ENCODE results near the gene LARGE2. TPM values are rescaled to one million over a fixed set of nuclear protein-coding genes. Genes with fewer than 3 reads are reported as not detected.

Gene LARGE2
- polyA plus RNA-seq, 1 donor (not counting 4 experiments of a cell fraction or from before 2014, with no cell fraction given), result 7.1 TPM

DNA sequence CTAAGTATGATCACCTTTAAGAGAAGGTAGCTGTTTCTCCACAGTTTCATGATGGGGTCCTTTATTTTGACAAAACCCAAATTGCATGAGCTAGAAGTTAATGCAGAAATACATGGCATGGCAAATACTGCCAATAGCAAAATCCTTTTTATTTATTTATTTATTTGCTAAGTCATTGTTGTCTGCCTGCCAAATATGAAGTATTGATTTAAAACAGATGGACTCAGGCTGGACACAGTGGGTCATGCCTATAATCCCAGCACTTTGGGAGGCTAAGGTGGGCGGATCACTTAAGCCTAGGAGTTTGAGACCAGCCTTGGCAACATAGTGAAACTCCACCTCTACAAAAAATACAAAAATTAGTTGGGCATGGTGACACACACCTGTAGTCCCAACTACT lies 52.4 kb downstream of the LARGE2 start:
- Histone ChIP-seq H3K9ac (ENCODE audit: control insufficient read depth, extremely low read depth, insufficient read depth, low read length) (no peak overlapping the region), H3K36me3 (ENCODE audit: control insufficient read depth in 2 of 2, extremely low read depth in 1 of 2, insufficient read depth in 2 of 2, low read length in 2 of 2) (peaks cover 5 to 8% of the 10 kb centered on the region in 2 experiments), H3K27me3 (ENCODE audit: control insufficient read depth, extremely low read depth, insufficient read depth, low read length) (no peaks in the 10 kb centered on the region), H3K4me1 (ENCODE audit: control insufficient read depth, extremely low read depth, insufficient read depth, low read length) (no peaks in the 10 kb centered on the region), H3K4me3 (ENCODE audit: control insufficient read depth in 2 of 3, extremely low read depth in 1 of 3, insufficient read depth in 2 of 3, low read depth in 1 of 3, low read length in 3 of 3) (no peak overlapping the region), H3K4me2 (ENCODE audit: control insufficient read depth, extremely low read depth, insufficient read depth, low read depth, low read length) (no peak overlapping the region), H2AFZ (ENCODE audit: control insufficient read depth, low read length) (no peak overlapping the region), H3K9me1 (ENCODE audit: control insufficient read depth, extremely low read depth, insufficient read depth, low read length) (no peaks in the 10 kb centered on the region), H3K27ac (ENCODE audit: control insufficient read depth, insufficient read depth, low read length) (no peak overlapping the region), H3K9me3 (ENCODE audit: control insufficient read depth, low read depth, low read length) (no peaks in the 10 kb centered on the region), H3K79me2 (ENCODE audit: control insufficient read depth, insufficient read depth, low read length) (no peaks in the 10 kb centered on the region), H4K20me1 (ENCODE audit: control insufficient read depth, extremely low read depth, insufficient read depth, low read length) (no peaks in the 10 kb centered on the region)
- dilution Hi-C loops (cut with MboI; ENCODE audit: extremely low pct_ligation_motif_present, low sequenced_read_pairs), result no loop called here
- TF ChIP-seq EZH2 (IDR thresholded peaks at IDR 0.05; ENCODE audit: low read length), result no peak
- TF ChIP-seq, protein P1, sequence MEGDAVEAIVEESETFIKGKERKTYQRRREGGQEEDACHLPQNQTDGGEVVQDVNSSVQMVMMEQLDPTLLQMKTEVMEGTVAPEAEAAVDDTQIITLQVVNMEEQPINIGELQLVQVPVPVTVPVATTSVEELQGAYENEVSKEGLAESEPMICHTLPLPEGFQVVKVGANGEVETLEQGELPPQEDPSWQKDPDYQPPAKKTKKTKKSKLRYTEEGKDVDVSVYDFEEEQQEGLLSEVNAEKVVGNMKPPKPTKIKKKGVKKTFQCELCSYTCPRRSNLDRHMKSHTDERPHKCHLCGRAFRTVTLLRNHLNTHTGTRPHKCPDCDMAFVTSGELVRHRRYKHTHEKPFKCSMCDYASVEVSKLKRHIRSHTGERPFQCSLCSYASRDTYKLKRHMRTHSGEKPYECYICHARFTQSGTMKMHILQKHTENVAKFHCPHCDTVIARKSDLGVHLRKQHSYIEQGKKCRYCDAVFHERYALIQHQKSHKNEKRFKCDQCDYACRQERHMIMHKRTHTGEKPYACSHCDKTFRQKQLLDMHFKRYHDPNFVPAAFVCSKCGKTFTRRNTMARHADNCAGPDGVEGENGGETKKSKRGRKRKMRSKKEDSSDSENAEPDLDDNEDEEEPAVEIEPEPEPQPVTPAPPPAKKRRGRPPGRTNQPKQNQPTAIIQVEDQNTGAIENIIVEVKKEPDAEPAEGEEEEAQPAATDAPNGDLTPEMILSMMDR (optimal IDR thresholded peaks at IDR 0.05 in 1 of 3, IDR thresholded peaks at IDR 0.05 in 1 of 3, conservative IDR thresholded peaks at IDR 0.05 in 1 of 3; ENCODE audit: extremely low read depth in 1 of 3, insufficient read depth in 2 of 3, low read length in 3 of 3), result no peak
- FAIRE-seq, result no peak
- no peak for DNase-seq (ENCODE audit: low read depth, low spot score)

Other genes with a start within 250 kb of the LARGE2 start
- gene SLC35C1, start 117.5 kb upstream of the LARGE2 start, polyA plus RNA-seq, result 4.9 to 8.4 TPM (median 6.2 TPM) in 3 replicates
- 7.2 to 8.9 TPM (median 7.9 TPM) in 3 replicates for gene CRY2, start 75.2 kb upstream of the LARGE2 start, polyA plus RNA-seq
- 0.51 to 0.95 TPM (median 0.83 TPM) in 3 replicates for gene MAPK8IP1, start 37.0 kb upstream of the LARGE2 start, polyA plus RNA-seq
- 0.25 to 0.32 TPM in 2 of 3 replicates, not detected in the other for gene FREY1, start 15.4 kb upstream of the LARGE2 start, polyA plus RNA-seq
- gene PEX16, start 4.8 kb upstream of the LARGE2 start, polyA plus RNA-seq, result 16.7 to 25.1 TPM (median 17.2 TPM) in 3 replicates
- 10.8 to 16.1 TPM (median 11.7 TPM) in 3 replicates for gene PHF21A, start 198.8 kb downstream of the LARGE2 start, polyA plus RNA-seq

Measured in keratinocyte (primary cell).